HL-60 (cell line): ENCODE results near the gene OR5K4.

Experiments used
- CTCF ChIP-seq: IDR thresholded peaks from one replicate; pipeline ENCODE4 v1.5.1; 2011; ENCODE audit warnings: low read length, control low read depth, inconsistent platforms; ENCODE audit not compliant: insufficient read depth
- GABPA ChIP-seq: IDR thresholded peaks from 2 replicates; pipeline ENCODE4 v1.6.1; 2012; ENCODE audit warnings: low read depth
- POLR2AphosphoS5 ChIP-seq: IDR thresholded peaks from 2 replicates; pipeline ENCODE4 v1.6.1; 2012; ENCODE audit warnings: low read depth
- REST ChIP-seq: IDR thresholded peaks from 2 replicates; pipeline ENCODE4 v1.6.1; 2012; ENCODE audit warnings: low read depth; ENCODE audit not compliant: insufficient replicate concordance
- SPI1 ChIP-seq: IDR thresholded peaks from 2 replicates; pipeline ENCODE4 v1.6.1; 2012; ENCODE audit warnings: low read depth, mild to moderate bottlenecking, borderline replicate concordance

GRCh38 chr3:98404010-98404409, 50.4 kb downstream of the OR5K4 start:
- no peak for TF ChIP-seq CTCF
- TF ChIP-seq POLR2AphosphoS5 = no peak
- no peak for TF ChIP-seq REST
- no peak for TF ChIP-seq SPI1
- TF ChIP-seq GABPA = no peak
